Measurements from ENCODE around the gene GPI.

- TF ChIP-seq EZH2 (IDR thresholded peaks at IDR 0.05; ENCODE audit: insufficient read depth, poor library complexity, severe bottlenecking): no peak
- no peak for TF ChIP-seq EZH2phosphoT487 (IDR thresholded peaks at IDR 0.05; ENCODE audit: insufficient read depth, low read depth)
Observed at GRCh38 chr19:34370983-34371382, 6.0 kb downstream of the GPI start.

All from GM23248 (cell line).